ENCODE data around the gene ANO4. TPM values are rescaled to one million over a fixed set of nuclear protein-coding genes. Genes with fewer than 3 reads are reported as not detected.

The ANO4 gene
- total RNA-seq, 1 donor from 2014 or later: 0.74 TPM

- no peak for DNase-seq (ENCODE audit: extremely low spot score in 2 of 2)
- H3K36me3 ChIP-seq: no peaks in the 10 kb centered on the region
- H3K4me1 ChIP-seq: no peaks in the 10 kb centered on the region
- H3K9me3 ChIP-seq: no peaks in the 10 kb centered on the region
- intact Hi-C loops (cut with DNase I): no loop called here
- no peak for TF ChIP-seq POLR2A (IDR thresholded peaks at IDR 0.05)
- no peak for TF ChIP-seq POLR2AphosphoS5 (IDR thresholded peaks at IDR 0.05; ENCODE audit: insufficient read depth in 1 of 2, low read depth in 1 of 2)
- TF ChIP-seq CTCF (IDR thresholded peaks at IDR 0.05): no peak
- H3K27ac ChIP-seq: no peak overlapping the region
- H3K4me3 ChIP-seq: no peak overlapping the region
- no peaks in the 10 kb centered on the region for H3K27me3 ChIP-seq
These were observed 312.6 kb downstream of the ANO4 start for GRCh38 chr12:101107032-101107763.

- Histone ChIP-seq H3K4me1 (no peaks in the 10 kb centered on the region), H3K36me3 (no peaks in the 10 kb centered on the region), H3K27ac (no peak overlapping the region), H3K9me3 (no peaks in the 10 kb centered on the region), H3K4me3 (no peak overlapping the region), H3K27me3 (no peaks in the 10 kb centered on the region)
- intact Hi-C loops (cut with DNase I): no loop called here
- TF ChIP-seq CTCF (IDR thresholded peaks at IDR 0.05) (no peak), POLR2A (IDR thresholded peaks at IDR 0.05) (no peak), POLR2AphosphoS5 (IDR thresholded peaks at IDR 0.05; ENCODE audit: insufficient read depth in 1 of 2, low read depth in 1 of 2) (no peak)
- DNase-seq (ENCODE audit: extremely low spot score in 2 of 2): no peak
These were observed 313.6 kb downstream of the ANO4 start for GRCh38 chr12:101108130-101108529.

GRCh38 chr12:101110866-101111265, 316.3 kb downstream of the ANO4 start:
- Histone ChIP-seq H3K4me1 (no peaks in the 10 kb centered on the region), H3K27ac (no peak overlapping the region), H3K4me3 (no peak overlapping the region), H3K27me3 (no peaks in the 10 kb centered on the region), H3K9me3 (no peaks in the 10 kb centered on the region), H3K36me3 (no peaks in the 10 kb centered on the region)
- intact Hi-C loops (cut with DNase I): no loop called here
- no peak for TF ChIP-seq POLR2AphosphoS5 (IDR thresholded peaks at IDR 0.05; ENCODE audit: insufficient read depth in 1 of 2, low read depth in 1 of 2)
- TF ChIP-seq CTCF (IDR thresholded peaks at IDR 0.05): no peak
- TF ChIP-seq POLR2A (IDR thresholded peaks at IDR 0.05): no peak
- no peak for DNase-seq (ENCODE audit: extremely low spot score in 2 of 2)

- TF ChIP-seq POLR2A (IDR thresholded peaks at IDR 0.05) (no peak), POLR2AphosphoS5 (IDR thresholded peaks at IDR 0.05; ENCODE audit: insufficient read depth in 1 of 2, low read depth in 1 of 2) (no peak), CTCF (IDR thresholded peaks at IDR 0.05) (no peak)
- Histone ChIP-seq H3K4me3 (no peak overlapping the region), H3K27me3 (no peaks in the 10 kb centered on the region), H3K27ac (no peak overlapping the region), H3K36me3 (no peaks in the 10 kb centered on the region), H3K9me3 (no peaks in the 10 kb centered on the region), H3K4me1 (no peaks in the 10 kb centered on the region)
- no peak for DNase-seq (ENCODE audit: extremely low spot score in 2 of 2)
- intact Hi-C loops (cut with DNase I): no loop called here
These were observed 316.9 kb downstream of the ANO4 start for GRCh38 chr12:101111441-101111840.

GRCh38 chr12:101115326-101115725, 320.8 kb downstream of the ANO4 start:
- Histone ChIP-seq H3K27ac (no peak overlapping the region), H3K4me1 (no peaks in the 10 kb centered on the region), H3K4me3 (no peak overlapping the region), H3K27me3 (no peaks in the 10 kb centered on the region), H3K9me3 (no peaks in the 10 kb centered on the region), H3K36me3 (no peaks in the 10 kb centered on the region)
- DNase-seq (ENCODE audit: extremely low spot score in 2 of 2): no peak
- intact Hi-C loops (cut with DNase I): no loop called here
- TF ChIP-seq CTCF (IDR thresholded peaks at IDR 0.05): no peak
- no peak for TF ChIP-seq POLR2A (IDR thresholded peaks at IDR 0.05)
- TF ChIP-seq POLR2AphosphoS5 (IDR thresholded peaks at IDR 0.05; ENCODE audit: insufficient read depth in 1 of 2, low read depth in 1 of 2): no peak
